K562 treated with DMSO at 1 percent for 12 hours (cell line): ENCODE results near the gene SMIM21. TPM values are rescaled to one million over a fixed set of nuclear protein-coding genes. Genes with fewer than 3 reads are reported as not detected.

Source experiments
- total RNA-seq: library from RNA; unstranded; fragments of 300-600 nt; gene quantifications from 2 replicates; pipeline ENCODE4 v1.2.3, GENCODE V29; 2022; ENCODE audit not compliant: insufficient read depth

The SMIM21 gene
- not detected in 2 replicates for total RNA-seq

GRCh38 chr18:75427603-75428002 is at the start of gene SMIM21:
Gene SMIM21 (minus strand): TSS chr18:75427703. CDS start chr18:75427563, 140 bp downstream.

Other genes starting within 250 kb of the SMIM21 start
- 9.0 and 14.3 TPM in 2 replicates for gene PTGR3, start 218.6 kb downstream of the SMIM21 start, total RNA-seq
- 2.0 and 8.6 TPM in 2 replicates for gene TSHZ1, start 216.9 kb downstream of the SMIM21 start, total RNA-seq